GM18519 (cell line): ENCODE data around the gene IL6R.

Experiments
- ATAC-seq: cut with Tn5 transposase; IDR thresholded peaks from one replicate; pipeline ENCODE4 v1.9.1; 2021; ENCODE audit warnings: mild to moderate bottlenecking, moderate library complexity; ENCODE audit not compliant: unreplicated experiment, low FRiP score

Gene IL6R

DNA sequence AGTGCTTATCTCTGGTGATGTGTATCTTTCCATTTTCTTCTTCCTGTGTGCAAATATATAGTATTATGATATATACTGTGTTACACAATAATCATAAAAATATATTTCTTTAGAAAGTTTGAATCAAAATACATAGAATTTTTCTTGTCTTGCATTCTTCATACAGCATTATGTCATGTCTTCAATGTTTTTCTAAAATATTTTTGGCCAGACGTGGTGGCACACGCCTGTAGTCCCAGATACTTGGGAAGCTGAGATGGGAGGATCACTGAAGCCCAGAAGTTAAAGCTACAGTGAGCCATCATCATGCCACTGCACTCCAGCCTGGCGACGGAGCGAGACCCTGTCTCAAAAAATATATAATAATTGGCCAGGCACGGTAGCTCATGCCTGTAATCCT lies 41.6 kb downstream of the IL6R start:
- ATAC-seq, result no peak

GRCh38 chr1:154448331-154448811 lies 43.2 kb downstream of the IL6R start:
- no peak for ATAC-seq

DNA sequence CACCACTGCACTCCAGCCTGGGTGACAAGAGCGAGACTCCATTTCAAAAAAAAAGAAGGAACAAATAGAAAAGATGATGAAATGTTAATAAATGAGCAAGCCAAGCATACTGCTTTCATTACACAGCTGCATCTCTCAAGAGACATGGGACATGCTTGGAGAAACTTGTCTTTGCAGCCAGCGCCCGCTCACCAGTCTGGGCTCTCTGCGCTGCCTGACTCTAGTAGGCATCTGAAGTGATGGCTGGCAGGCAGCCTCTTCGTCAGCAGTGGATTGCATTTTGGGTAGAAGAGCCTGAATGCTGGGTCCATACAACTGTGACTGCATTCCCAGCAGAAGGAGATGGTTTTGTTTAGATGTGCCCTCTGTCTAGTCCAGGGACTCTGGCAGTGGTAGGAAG lies 48.0 kb downstream of the IL6R start:
- ATAC-seq, result no peak

DNA sequence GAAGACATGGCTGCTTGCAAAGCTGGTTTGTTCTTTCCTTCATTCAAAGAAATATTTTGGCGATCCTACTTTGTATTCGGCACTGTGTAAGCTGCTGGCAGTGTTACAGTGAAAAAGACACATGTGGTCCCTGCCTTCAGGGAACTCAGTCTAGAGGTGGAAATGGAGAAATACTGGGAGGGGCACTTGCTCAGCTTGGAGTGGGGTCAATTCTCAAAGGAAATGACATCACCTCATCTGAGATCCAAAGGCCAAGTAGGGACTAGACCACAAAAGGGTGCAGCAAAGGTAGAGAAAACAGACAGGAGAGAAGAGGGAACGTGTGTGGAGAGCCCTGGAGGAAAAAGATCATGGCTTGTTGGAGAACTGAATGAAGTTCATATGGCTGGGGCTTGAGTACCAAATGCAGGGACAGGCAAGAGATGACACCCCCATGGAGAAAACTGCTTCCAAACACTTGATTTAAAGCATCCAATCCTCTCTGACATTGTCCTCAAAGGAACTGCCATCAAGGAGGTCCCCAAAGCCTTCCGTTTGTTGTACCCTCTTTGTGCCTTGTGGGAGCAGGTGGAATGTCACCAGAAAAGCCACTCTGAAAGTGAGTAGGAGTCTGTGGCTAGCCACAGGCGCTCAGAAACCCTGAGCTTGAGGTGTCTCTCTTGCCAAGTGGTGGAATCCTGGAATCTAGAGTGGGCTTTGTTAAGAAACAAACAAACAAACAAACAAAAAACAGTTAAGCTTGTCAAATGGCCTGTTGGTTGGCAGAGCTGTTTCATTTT lies 48.6 kb downstream of the IL6R start:
- no peak for ATAC-seq

DNA sequence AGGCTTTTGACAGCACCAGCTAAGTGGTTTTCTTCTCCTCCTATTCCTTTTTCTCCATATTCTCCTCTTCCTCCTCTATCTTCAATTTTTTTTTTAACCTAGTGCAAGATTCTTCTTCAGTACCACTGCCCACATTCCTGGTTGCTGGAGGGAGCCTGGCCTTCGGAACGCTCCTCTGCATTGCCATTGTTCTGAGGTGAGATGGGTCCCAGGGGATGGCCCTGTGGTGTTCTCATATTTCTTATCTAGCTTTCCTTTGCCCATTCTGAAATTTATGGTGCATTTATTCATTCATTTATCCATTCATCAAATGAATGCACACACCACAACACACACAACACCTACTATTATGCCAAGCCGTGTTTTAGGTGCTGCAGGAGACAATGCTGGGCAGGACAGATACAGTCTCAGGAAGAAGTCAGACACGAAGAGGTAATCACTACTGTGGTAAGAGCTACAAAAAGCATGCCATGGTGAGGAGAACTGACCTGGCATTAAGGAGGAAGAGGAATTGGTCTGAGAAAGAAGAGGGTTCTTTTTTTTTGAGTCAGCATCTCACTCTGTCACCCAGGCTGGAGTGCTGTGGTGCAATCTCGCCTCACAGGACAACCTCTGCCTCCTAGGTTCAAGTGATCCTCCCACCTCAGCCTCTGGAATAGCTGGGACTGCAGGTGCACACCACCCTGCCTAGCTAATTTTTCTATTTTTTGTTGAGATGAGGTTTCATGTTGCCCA lies 49.4 kb downstream of the IL6R start:
- no peak for ATAC-seq

DNA sequence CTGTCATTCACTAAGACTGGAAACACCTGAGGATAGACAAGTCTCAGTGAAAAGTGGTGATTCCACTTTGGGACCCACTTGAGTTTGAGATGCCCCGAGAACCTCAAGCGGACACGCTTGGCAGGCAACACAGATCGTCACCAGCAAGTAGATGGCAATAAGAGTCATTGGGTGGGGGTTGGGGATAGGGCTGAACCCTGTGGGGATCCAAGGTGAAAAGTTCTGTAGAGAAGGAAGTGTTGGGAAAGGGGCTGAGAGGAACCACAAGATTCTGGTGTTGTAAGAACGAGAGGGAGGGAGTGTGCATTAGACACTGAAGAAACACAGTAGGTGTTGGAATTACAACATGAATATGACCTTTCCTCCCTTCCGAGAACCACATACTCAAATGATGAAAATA lies 51.5 kb downstream of the IL6R start:
- ATAC-seq, result no peak

DNA sequence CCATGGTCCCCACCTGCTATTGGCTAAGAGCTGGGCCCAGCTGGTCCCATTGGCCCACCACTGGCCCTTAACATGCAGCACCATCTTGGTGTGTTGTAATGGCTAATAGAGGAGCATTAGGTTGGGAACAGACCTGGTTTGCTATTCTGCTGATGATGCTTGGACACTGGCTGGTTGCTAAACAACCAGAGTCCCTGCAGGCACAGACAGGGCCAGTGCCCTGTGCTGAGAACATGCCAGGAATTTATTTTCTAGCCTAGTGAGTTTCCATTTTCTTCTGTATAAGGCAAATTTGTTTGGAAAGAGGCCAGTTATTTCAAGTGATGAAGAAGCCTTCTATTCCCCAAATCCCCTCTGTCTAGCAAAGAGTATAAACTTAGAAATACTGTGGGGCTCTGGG lies 53.9 kb downstream of the IL6R start:
- no peak for ATAC-seq

DNA sequence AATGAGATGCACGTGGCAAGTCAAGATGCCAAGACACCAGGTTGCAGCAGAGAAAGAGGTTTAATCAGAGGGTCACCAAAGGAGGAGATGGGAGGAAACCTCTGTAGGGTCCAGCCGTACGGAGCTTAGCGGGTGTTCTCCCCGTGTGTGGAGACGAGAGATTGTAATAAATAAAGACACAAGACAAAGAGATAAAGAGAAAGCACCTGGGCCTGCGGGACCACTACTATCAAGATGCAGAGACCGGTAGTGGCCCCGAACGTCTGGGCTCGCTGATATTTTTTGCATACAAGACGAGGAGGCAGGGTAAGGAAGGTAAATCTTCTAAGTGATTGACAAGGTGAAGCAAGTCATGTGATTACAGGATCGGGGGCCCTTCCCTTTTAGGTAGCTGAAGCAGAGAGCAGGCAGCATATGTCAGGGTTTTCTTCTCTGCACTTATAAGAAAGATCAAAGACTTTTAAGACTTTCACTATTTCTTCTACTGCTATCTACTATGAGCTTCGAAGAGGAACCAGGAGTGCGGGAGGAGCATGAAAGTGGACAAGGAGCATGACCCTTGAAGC lies 55.6 kb downstream of the IL6R start:
- no peak for ATAC-seq

- ATAC-seq, result no peak
Observed at GRCh38 chr1:154463512-154463990, 58.4 kb downstream of the IL6R start.

DNA sequence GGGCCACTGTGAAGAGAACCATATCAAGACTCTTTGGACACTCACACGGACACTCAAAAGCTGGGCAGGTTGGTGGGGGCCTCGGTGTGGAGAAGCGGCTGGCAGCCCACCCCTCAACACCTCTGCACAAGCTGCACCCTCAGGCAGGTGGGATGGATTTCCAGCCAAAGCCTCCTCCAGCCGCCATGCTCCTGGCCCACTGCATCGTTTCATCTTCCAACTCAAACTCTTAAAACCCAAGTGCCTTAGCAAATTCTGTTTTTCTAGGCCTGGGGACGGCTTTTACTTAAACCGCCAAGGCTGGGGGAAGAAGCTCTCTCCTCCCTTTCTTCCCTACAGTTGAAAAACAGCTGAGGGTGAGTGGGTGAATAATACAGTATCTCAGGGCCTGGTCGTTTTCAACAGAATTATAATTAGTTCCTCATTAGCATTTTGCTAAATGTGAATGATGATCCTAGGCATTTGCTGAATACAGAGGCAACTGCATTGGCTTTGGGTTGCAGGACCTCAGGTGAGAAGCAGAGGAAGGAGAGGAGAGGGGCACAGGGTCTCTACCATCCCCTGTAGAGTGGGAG lies 60.6 kb downstream of the IL6R start:
- no peak for ATAC-seq

DNA sequence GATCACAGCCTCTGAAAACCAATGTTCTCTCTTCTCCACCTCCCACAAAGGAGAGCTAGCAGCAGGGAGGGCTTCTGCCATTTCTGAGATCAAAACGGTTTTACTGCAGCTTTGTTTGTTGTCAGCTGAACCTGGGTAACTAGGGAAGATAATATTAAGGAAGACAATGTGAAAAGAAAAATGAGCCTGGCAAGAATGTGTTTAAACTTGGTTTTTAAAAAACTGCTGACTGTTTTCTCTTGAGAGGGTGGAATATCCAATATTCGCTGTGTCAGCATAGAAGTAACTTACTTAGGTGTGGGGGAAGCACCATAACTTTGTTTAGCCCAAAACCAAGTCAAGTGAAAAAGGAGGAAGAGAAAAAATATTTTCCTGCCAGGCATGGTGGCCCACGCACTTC lies 61.1 kb downstream of the IL6R start:
- no peak for ATAC-seq

- ATAC-seq, result no peak
Observed at GRCh38 chr1:154466921-154467417, 61.8 kb downstream of the IL6R start.

- no peak for ATAC-seq
Observed at GRCh38 chr1:154467434-154468102, 62.4 kb downstream of the IL6R start.

DNA sequence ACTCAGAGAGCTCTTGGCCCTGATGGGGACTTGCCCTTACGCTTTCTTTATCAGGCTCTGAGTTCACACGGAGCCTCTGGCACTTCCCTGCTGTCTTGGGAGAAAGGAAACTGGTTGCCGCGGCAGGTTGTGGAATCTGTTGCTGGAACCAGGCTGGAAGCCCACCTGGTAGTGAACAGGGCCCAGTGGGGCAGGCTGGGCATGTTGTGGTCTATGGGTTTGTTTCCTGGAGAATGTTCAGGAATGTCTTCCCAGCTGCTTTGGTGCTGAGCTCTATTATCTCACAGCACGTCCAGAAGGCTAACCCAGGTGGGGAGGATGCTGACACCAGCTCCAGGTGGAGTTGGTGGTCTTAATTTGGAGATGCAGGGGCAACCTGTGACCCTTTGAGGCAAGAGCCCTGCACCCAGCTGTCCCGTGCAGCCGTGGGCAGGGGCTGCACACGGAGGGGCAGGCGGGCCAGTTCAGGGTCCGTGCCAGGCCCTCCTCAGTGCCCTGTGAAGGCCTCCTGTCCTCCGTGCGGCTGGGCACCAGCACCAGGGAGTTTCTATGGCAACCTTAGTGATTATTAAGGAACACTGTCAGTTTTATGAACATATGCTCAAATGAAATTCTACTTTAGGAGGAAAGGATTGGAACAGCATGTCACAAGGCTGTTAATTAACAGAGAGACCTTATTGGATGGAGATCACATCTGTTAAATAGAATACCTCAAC lies 63.5 kb downstream of the IL6R start:
- ATAC-seq, result no peak

DNA sequence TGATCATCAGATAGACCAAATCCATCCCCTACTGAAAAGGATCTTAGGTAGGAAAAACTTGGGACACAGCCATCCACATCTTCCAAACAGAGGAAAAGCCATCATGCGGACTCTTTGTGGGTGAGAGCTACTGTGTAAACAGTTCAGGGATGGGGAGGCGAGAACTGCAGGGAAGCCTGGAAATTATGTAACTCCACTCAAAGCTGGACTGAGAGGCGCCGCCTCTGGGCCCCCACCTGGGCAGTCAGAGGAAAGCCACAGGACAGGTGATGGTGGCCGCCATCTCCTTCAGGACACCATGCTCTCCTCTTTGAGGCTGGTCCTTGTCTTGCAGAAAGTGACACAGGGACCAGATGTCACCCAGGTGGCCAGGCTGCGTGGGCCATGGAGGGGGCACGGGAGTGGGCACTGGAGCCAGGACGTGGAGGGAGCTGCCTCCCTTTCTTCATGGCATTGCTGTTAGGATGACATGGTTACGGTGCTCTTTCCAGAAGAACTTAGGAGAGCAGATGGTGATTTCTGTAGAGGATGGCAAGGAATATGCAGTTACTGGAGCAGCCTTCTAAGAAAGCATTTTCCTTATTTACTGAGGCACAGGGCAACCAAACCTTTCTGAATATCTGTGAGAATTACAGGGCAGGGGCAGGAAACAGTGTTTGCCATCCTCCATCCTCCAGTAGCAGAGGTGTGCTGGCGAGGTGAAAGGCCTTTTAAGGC lies 64.9 kb downstream of the IL6R start:
- no peak for ATAC-seq

DNA sequence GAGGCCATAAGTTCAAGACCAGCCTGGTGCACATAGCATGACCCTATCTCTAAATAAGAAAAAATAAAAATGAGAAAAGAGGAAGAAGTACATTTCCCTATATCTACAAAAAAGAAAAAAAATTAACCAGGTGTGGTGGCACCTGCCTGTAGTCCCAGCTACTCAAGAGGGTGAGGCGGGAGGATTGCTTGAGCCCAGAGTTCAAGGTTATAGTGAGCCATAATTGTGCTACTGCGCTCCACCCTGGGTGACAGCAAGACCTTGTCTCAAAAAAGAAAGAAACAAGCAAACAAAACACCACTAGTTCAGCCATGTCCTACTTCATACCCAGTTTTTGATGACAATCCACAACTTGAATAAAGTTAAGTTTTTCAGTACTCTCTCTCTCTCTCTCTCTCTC lies 66.2 kb downstream of the IL6R start:
- ATAC-seq, result no peak

- ATAC-seq, result no peak
Observed at GRCh38 chr1:154474802-154475201, 69.7 kb downstream of the IL6R start.

DNA sequence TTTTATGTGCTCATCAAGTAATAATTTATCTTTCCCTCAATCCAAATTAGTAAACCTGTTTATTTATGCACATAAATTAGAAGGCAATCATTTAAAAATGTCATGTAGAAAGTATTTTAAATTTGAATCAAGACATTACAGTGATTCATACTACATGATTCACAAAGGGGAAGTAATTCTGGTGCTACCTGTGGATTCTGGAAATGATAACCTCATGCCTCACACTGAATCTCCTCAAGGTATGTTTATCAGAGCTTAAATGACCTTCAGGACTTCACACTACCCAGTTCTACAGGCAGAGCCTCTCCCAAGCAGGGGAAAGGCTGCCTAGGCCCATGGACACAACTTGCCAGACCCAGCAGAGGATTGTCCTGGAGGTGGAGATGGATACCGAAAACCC lies 71.6 kb downstream of the IL6R start:
- ATAC-seq, result no peak

- ATAC-seq, result no peak
Observed at GRCh38 chr1:154478013-154478412, 72.9 kb downstream of the IL6R start.
